ENCODE results near the gene DNAJB13. TPM values are rescaled to one million over a fixed set of nuclear protein-coding genes. Genes with fewer than 3 reads are reported as not detected.

The DNAJB13 gene
- total RNA-seq, 2 donors from 2014 or later = 1.8 TPM; not detected in 1

DNA sequence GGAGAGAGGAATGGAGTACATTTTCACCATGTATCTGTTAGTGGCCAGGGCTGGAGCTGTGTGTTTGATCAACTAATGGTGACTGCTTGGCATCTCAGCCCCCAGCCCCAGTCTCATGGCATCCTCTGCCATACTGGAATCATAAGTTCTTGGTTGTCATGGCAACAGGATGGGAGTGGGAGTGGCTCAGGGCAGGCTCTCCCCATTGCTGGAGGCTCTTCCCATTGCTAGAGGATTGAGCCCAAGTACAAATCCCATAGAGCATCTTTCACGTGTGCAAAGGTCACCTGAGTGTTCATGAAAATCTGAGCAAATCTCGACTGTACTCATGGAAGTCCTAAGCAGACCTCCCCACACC, 14.9 kb downstream of the DNAJB13 start:
- no peaks in the 10 kb centered on the region for H3K4me1 ChIP-seq (ENCODE audit: control insufficient read depth in 1 of 2, low read depth in 2 of 2)
- DNase-seq (ENCODE audit: low spot score) (no peak), ATAC-seq (ENCODE audit: insufficient number of reproducible peaks, low FRiP score, low read depth) (no peak)
- no peak overlapping the region for H3K4me3 ChIP-seq
- H3K27ac ChIP-seq = no peak overlapping the region
- no peaks in the 10 kb centered on the region for H3K27me3 ChIP-seq (replicated peaks; ENCODE audit: insufficient read depth)
- TF ChIP-seq, protein P1, sequence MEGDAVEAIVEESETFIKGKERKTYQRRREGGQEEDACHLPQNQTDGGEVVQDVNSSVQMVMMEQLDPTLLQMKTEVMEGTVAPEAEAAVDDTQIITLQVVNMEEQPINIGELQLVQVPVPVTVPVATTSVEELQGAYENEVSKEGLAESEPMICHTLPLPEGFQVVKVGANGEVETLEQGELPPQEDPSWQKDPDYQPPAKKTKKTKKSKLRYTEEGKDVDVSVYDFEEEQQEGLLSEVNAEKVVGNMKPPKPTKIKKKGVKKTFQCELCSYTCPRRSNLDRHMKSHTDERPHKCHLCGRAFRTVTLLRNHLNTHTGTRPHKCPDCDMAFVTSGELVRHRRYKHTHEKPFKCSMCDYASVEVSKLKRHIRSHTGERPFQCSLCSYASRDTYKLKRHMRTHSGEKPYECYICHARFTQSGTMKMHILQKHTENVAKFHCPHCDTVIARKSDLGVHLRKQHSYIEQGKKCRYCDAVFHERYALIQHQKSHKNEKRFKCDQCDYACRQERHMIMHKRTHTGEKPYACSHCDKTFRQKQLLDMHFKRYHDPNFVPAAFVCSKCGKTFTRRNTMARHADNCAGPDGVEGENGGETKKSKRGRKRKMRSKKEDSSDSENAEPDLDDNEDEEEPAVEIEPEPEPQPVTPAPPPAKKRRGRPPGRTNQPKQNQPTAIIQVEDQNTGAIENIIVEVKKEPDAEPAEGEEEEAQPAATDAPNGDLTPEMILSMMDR (IDR thresholded peaks at IDR 0.05) = no peak
- H3K36me3 ChIP-seq = no peaks in the 10 kb centered on the region
- H3K9me3 ChIP-seq = no peaks in the 10 kb centered on the region

GRCh38 chr11:73968356-73968966, 17.6 kb downstream of the DNAJB13 start:
- DNase-seq (ENCODE audit: low spot score) (no peak), ATAC-seq (ENCODE audit: insufficient number of reproducible peaks, low FRiP score, low read depth) (no peak)
- Histone ChIP-seq H3K4me3 (no peak overlapping the region), H3K27ac (no peak overlapping the region), H3K9me3 (no peaks in the 10 kb centered on the region), H3K4me1 (ENCODE audit: control insufficient read depth in 1 of 2, low read depth in 2 of 2) (no peaks in the 10 kb centered on the region), H3K27me3 (replicated peaks; ENCODE audit: insufficient read depth) (no peaks in the 10 kb centered on the region), H3K36me3 (no peaks in the 10 kb centered on the region)
- TF ChIP-seq, protein P1 (IDR thresholded peaks at IDR 0.05) = no peak

GRCh38 chr11:73969091-73969490, 18.3 kb downstream of the DNAJB13 start:
- DNase-seq (ENCODE audit: low spot score) (no peak), ATAC-seq (ENCODE audit: insufficient number of reproducible peaks, low FRiP score, low read depth) (no peak)
- Histone ChIP-seq H3K4me3 (no peak overlapping the region), H3K36me3 (no peaks in the 10 kb centered on the region), H3K9me3 (no peaks in the 10 kb centered on the region), H3K4me1 (ENCODE audit: control insufficient read depth in 1 of 2, low read depth in 2 of 2) (no peaks in the 10 kb centered on the region), H3K27me3 (replicated peaks; ENCODE audit: insufficient read depth) (no peaks in the 10 kb centered on the region), H3K27ac (no peak overlapping the region)
- TF ChIP-seq, protein P1 (IDR thresholded peaks at IDR 0.05) = no peak

DNA sequence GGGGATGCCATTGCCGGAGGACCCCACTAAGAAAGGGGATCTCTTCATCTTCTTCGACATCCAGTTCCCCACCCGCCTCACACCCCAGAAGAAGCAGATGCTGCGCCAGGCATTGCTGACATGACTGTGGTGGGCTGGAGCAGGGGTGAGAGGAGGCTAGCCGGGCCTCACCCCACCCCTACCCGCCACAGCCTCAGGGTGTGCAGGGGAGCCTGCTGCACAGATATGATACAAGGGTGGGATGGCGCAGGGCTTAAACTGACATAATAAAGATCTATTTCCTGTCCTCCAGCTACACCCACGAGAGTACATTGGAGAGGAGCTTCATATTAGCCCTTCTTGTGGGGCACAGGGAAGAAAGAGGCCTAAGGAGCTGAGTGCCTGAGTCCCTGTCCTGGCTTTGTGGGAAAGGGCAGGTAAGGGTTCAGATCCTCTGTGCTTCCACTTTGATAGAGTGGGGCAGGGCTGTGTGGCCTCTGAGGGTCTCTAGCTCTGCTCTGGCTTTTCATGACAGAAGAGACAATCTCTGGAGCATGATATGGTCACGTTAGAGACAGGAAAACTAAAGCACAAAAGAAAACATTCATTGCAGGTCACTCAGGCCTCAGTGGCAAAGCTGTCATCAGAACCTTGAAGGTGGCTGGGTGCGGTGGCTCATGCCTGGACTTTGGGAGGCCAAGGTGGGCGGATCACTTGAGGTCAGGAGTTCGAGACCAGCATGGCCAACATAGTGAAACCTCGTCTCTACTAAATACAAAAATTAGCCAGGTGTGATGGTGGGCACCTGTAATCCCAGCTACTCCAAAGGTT, 19.4 kb downstream of the DNAJB13 start:
- TF ChIP-seq, protein P1 (IDR thresholded peaks at IDR 0.05) = no peak
- no peak for ATAC-seq (ENCODE audit: insufficient number of reproducible peaks, low FRiP score, low read depth)
- Histone ChIP-seq H3K27ac (no peak overlapping the region), H3K36me3 (peaks cover 2% of the 10 kb centered on the region), H3K4me3 (no peak overlapping the region), H3K9me3 (no peaks in the 10 kb centered on the region), H3K27me3 (replicated peaks; ENCODE audit: insufficient read depth) (no peaks in the 10 kb centered on the region), H3K4me1 (ENCODE audit: control insufficient read depth in 1 of 2, low read depth in 2 of 2) (no peaks in the 10 kb centered on the region)
- DNase-seq (ENCODE audit: low spot score) = no peak

DNA sequence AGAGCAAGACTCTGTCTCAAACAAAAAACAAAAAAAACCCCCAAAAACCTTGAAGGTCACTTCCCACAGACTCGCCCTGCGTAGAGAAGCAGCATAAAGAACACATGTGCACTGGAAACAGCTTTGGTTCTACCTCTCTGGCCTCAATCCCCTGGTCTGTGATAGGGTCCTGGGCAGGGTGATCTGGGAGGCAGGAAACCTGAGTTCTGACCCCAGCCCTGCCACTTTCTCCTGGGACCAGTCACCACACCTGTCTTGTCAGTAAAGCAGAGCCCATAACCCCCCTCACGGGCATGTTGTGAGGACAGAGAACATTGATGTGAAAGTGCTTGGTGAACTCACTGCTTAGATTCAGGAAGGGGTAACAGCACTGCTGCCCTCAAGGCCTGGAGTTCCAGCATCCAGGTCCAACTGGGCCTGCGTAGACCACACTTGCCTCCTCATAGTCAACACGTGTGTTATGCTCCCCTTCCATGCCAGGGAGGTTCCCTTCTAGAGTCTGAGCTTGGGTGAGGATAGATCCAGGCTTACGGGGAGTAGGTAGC, 20.4 kb downstream of the DNAJB13 start:
- DNase-seq (ENCODE audit: low spot score) = no peak
- no peak for ATAC-seq (ENCODE audit: insufficient number of reproducible peaks, low FRiP score, low read depth)

More for the DNA sequence above, 20.4 kb downstream of the DNAJB13 start:
- no peaks in the 10 kb centered on the region for H3K9me3 ChIP-seq
- no peak overlapping the region for H3K27ac ChIP-seq
- H3K4me1 ChIP-seq (ENCODE audit: control insufficient read depth in 1 of 2, low read depth in 2 of 2) = no peaks in the 10 kb centered on the region
- peaks cover 5% of the 10 kb centered on the region for H3K36me3 ChIP-seq
- H3K27me3 ChIP-seq (replicated peaks; ENCODE audit: insufficient read depth) = no peaks in the 10 kb centered on the region
- H3K4me3 ChIP-seq = no peak overlapping the region
- TF ChIP-seq, protein P1 (IDR thresholded peaks at IDR 0.05) = no peak
